Left hindlimb (tissue), 1 donor: ENCODE results near the gene FKBP7.
"Not testable (repeated sequence)": the region's sequence is repeated elsewhere in the genome, so short reads cannot be mapped to it uniquely, and the experiment has no call there.

ENCODE experiments used
- DNase-seq: peaks from one replicate; pipeline ENCODE4 v3.0.0-alpha.2; 2018

The FKBP7 gene

GRCh38 chr2:178448968-178449661 lies 29.3 kb downstream of the FKBP7 start:
- DNase-seq, result no peak

- no peak for DNase-seq
These were observed 37.0 kb downstream of the FKBP7 start for GRCh38 chr2:178441426-178441825.

- no peak for DNase-seq
These were observed 41.7 kb downstream of the FKBP7 start for GRCh38 chr2:178436662-178437061.

GRCh38 chr2:178429336-178429735 lies 49.1 kb downstream of the FKBP7 start:
- DNase-seq, result no peak

GRCh38 chr2:178428396-178428806 lies 50.0 kb downstream of the FKBP7 start:
- DNase-seq, result no peak

- no peak for DNase-seq
These were observed 50.9 kb downstream of the FKBP7 start for GRCh38 chr2:178427458-178427857.

GRCh38 chr2:178426388-178426787 lies 52.0 kb downstream of the FKBP7 start:
- DNase-seq, result no peak

GRCh38 chr2:178425255-178425827 lies 53.1 kb downstream of the FKBP7 start:
- DNase-seq, result no peak

GRCh38 chr2:178423746-178424145 lies 54.7 kb downstream of the FKBP7 start:
- not testable (repeated sequence) for DNase-seq

GRCh38 chr2:178422097-178422496 lies 56.3 kb downstream of the FKBP7 start:
- DNase-seq, result no peak

- no peak for DNase-seq
These were observed 57.9 kb downstream of the FKBP7 start for GRCh38 chr2:178420463-178420999.

GRCh38 chr2:178419123-178419522 lies 59.3 kb downstream of the FKBP7 start:
- no peak for DNase-seq

- no peak for DNase-seq
These were observed 60.0 kb downstream of the FKBP7 start for GRCh38 chr2:178418426-178418825.

GRCh38 chr2:178417916-178418315 lies 60.5 kb downstream of the FKBP7 start:
- DNase-seq, result no peak

- DNase-seq, result no peak
These were observed 62.4 kb downstream of the FKBP7 start for GRCh38 chr2:178415979-178416378.

- DNase-seq, result peak; percentile 93
These were observed 63.8 kb downstream of the FKBP7 start for GRCh38 chr2:178414266-178415247.
